LNCAP (cell line): ENCODE results near the gene MED27.

Source experiments
- TF ChIP-seq, protein P1 (sequence below): fragments of 450-650 bp; IDR thresholded peaks from 2 replicates; pipeline ENCODE4 v1.5.1; 2017; ENCODE audit warnings: mild to moderate bottlenecking

Gene MED27

DNA sequence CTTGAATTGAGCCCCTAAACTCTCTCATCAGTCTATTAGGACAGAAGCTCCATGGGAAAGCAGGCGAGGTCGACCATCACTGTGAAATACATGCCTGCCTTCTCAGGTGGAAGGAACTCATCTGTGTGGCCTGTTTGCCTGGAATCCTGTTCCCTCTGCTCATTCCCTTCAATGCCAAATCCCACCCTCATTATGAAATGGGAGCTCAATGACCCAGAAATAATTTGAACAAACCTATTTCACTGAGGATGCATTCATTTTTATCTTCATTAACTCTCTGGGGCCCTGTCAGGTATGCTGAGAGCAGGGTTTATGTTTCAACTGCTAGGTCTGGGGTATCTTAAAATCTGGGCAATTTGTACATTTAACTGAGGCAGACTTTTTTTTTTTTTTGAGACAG lies 142.2 kb downstream of the MED27 start:
- TF ChIP-seq, protein P1, sequence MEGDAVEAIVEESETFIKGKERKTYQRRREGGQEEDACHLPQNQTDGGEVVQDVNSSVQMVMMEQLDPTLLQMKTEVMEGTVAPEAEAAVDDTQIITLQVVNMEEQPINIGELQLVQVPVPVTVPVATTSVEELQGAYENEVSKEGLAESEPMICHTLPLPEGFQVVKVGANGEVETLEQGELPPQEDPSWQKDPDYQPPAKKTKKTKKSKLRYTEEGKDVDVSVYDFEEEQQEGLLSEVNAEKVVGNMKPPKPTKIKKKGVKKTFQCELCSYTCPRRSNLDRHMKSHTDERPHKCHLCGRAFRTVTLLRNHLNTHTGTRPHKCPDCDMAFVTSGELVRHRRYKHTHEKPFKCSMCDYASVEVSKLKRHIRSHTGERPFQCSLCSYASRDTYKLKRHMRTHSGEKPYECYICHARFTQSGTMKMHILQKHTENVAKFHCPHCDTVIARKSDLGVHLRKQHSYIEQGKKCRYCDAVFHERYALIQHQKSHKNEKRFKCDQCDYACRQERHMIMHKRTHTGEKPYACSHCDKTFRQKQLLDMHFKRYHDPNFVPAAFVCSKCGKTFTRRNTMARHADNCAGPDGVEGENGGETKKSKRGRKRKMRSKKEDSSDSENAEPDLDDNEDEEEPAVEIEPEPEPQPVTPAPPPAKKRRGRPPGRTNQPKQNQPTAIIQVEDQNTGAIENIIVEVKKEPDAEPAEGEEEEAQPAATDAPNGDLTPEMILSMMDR, result no peak

DNA sequence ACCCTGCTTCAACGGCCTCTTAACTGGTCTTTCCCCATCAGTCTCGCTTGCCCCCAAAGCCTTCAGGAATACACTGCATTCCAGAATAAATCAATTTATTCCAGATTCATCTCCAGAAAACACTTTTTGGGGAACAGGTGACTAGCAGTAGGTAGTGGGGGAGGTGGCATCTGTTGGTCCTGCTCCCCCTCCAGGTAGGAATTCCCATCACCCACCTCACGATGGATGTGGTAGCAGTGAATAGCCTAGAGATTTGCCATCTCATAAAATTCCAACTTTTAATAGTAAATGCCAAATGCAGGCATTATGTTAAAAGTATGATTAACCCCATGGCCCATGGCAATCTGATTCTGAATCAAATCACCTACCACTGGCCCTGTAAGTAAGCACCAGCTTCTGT lies 142.7 kb downstream of the MED27 start:
- TF ChIP-seq, protein P1, result no peak

DNA sequence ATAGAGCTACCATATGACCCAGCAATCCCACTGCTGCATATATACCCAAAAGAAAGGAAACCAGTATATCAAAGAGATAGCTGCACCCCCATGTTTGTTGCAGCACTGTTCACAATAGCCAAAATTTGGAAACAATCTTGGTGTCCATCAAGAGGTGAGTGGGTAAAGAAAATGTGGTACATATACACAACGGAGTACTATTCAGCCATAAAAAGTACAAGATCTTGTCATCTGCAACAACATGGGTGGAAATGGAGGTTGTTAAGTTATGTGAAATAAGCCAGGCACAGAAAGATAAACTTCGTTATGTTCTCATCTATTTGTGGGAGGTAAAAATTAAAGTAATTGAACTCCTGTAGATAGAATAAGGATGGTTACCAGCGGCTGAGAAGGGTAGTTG lies 145.0 kb downstream of the MED27 start:
- TF ChIP-seq, protein P1, result no peak

DNA sequence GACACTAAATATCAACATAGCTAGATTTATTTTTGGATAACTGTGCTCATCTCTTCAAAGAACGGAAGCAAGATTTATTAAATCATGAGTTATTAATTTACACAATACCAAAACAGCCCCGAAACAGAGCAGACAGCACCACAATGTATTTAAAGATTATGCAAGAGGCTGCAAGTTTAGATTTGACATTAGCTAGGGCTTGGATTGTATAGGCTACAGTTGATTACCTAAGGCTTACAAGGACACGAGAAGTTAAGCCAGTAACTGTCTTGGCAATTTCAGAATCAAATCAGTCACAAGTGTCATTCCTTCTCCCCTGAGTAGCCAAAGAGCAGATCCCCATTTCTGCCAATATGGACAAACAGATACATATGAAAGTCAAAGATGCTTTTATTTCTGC lies 152.6 kb downstream of the MED27 start:
- TF ChIP-seq, protein P1, result no peak

DNA sequence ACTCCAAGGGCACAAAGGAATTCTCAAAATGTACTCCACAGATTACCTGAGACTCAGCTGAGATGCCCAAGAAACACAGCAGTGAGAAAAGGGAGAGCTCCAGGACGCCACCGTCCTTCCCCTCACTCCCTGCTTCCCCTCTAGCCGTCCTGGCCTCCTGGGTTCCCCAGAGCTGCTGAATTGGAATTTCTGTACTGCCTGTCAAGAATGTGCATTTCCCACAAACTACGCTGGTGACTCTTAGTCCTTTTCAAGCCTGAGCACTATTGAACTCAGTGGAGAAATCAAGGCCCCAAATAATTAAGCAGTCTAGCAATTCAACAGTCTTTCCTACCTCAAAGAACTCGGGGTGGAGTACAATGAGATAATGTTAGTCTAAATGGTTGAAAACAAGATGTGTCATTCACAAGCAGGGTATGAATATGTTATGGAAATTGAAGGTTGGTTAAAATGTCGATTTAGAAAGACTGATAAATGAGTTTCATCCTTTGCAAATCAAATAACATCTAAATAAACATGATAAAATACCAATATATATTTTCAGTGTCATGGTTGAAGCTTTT lies 153.2 kb downstream of the MED27 start:
- TF ChIP-seq, protein P1, result no peak

DNA sequence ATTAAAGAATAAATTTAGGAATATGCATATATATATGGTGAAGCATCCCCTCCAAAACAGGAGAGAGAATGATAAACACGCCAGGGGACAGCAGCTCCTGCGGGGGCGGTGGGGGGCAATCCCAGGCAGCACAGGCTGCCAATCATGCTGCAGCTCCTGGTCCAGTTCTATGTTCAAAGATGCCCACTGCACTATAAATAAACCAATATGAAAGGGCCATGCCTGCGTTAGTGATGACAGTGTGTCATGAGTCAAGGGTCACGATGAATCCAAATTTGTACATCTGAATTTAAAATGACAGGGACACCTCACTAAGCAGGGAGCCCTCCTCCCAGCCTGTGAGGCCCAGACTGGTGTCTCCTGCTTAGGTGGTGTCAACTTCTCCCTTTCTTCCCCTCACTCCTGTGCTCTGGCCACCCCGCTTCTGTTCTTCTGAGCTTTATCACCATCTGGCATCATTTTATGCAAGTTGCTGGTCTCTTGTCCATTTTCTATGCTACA lies 153.9 kb downstream of the MED27 start:
- TF ChIP-seq, protein P1, result no peak

DNA sequence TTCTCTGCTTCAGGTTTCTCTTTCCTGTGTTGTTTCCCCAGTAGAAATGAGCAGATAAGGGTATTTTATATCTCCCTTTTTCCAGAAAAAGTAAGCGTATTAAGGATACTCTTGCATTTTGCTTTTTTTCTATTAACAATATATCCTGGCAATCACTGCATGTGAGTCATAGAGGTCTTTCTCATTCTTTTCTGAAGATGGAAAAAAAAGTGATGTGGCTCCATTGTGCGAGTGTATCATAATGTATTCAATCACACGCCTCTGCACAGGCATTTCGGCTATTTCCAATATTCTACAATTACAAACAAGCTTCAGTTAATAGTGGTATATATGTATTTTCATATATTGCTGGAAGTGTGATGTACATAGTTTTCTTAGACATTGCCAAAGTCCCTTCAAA lies 155.9 kb downstream of the MED27 start:
- TF ChIP-seq, protein P1, result no peak

DNA sequence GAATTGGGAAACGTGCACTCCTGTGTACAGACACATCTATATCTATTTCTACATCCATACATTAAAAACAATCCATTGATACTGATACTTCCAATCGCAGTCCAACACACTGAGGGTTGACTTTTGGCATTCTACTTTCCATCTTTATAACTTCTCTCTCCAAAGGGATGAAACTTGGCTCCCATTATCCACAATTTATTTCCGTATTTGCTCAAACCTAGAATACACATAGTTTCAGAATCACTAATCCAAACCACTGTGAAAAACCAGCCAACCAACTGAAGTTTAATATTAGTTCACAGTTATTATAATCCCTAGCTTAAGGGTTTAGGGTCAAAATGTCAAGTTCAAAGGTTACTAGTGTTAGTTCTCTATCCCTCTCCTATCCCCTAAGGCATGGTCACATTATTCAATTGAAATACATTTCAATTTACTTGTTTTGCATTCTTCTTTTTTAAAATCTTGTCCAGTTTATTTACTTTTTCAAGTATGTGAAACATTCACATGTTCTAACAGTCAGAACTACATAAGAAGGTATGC lies 156.5 kb downstream of the MED27 start:
- TF ChIP-seq, protein P1, result no peak
